Stomach smooth muscle (tissue), 2 donors: ENCODE measurements around the gene CCNL2.
"Not testable (repeated sequence)": the region's sequence is repeated elsewhere in the genome, so short reads cannot be mapped to it uniquely, and the experiment has no call there.

ENCODE experiments used
- H3K27ac ChIP-seq: one replicate; pipeline ENCODE4 v1.7.0; 2013; ENCODE audit warnings: mild to moderate bottlenecking, low read length, inconsistent platforms
- H3K27me3 ChIP-seq, 2 donors: one replicate each; pipeline ENCODE4 v1.7.0; 2013; ENCODE audit warnings: low read length in 2 of 2; ENCODE audit not compliant: insufficient read depth in 2 of 2, control insufficient read depth in 1 of 2
- H3K36me3 ChIP-seq, 2 donors: one replicate each; pipeline ENCODE4 v1.7.0; 2013; ENCODE audit warnings: low read length in 2 of 2; ENCODE audit not compliant: control insufficient read depth in 2 of 2, insufficient read depth in 2 of 2
- H3K4me1 ChIP-seq: one replicate; pipeline ENCODE4 v1.7.0; 2013; ENCODE audit warnings: low read length; ENCODE audit not compliant: control insufficient read depth, insufficient read depth
- H3K4me3 ChIP-seq, 2 donors: one replicate each; pipeline ENCODE4 v1.7.0; 2013; ENCODE audit warnings: low read length in 2 of 2
- H3K9ac ChIP-seq, 2 donors: one replicate each; pipeline ENCODE4 v1.7.0; 2013; ENCODE audit warnings: low read length in 2 of 2, mild to moderate bottlenecking in 1 of 2
- H3K9me3 ChIP-seq, 2 donors: one replicate each; pipeline ENCODE4 v1.7.0; 2013; ENCODE audit warnings: low read length in 2 of 2; ENCODE audit not compliant: control insufficient read depth in 2 of 2
- donor health status: healthy.
- donor health status: Pancreatic carcinoma.

The CCNL2 gene

DNA sequence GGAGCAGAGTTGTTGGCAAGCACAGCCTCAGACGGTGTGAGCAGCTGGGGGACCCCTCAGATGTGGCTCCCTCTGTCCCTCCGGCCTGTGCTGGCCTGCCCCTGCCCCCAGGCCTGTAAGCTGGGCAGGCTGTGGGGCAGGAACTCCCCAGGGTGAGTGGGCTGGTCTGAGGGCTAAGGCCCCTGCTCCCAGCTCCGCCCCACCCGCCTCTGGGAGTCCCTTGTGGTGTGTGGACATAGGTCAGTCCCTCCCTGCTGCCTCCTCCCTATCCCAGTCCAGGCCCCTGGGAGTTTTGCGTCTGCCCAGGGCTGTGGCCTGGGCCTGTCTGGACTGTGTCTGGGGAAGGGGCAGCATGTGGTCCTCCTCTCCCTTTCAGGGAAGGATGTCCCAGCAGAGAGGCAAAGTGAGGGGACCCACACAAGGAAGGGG, 32.7 kb upstream of the CCNL2 start:
- Histone ChIP-seq H3K4me1 (peaks cover 72% of the 10 kb centered on the region), H3K27me3 (no peaks in the 10 kb centered on the region), H3K27ac (peak overlapping the region; percentile 99), H3K9me3 (no peaks in the 10 kb centered on the region), H3K9ac (peak overlapping the region; percentile 51 to 63), H3K36me3 (no peaks in the 10 kb centered on the region), H3K4me3 (no peak overlapping the region)

DNA sequence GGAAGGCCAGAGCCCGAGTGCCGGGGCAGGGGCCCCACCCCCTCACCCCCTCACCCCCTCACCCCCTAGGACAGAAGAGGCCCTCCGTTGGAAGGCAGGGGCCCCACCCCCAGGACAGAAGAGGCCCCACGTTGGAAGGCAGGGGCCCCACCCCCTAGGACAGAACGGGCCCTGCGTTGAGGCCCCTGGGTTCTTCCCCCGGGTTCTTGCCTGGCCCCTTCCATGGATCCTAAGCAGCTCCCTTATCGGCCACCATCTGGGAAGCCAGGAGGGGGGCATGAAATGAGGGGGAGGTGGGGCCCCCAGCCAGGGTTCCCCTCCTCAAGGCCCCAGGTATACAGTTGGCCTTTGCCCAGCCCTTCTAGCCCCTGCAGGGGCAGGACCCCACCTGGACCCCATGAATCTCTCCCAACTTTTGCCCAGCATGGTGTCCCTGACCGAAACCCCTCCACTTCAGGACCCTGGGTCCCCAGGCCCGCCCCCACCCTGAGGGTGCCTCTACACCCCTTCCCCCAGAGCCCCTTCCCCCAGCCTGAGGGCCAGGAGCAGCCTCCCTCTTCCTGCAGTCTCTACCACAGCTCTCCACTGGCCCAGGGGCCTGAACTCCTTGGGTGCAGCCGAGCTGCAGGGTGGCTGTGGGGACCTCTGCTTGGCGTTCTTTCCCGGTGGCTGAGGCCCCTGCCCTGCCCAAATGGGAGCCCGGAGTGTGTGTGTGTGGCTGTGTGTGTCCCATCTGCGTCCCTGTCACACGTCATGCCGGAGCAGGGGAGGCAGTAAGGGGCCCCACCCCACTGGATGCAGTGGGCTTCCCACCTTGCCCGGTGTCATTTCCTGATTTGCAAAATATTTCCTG, 32.1 kb upstream of the CCNL2 start:
- Histone ChIP-seq H3K27me3 (no peaks in the 10 kb centered on the region), H3K9ac (peak overlapping the region; percentile 51 to 63), H3K4me1 (peaks cover 65% of the 10 kb centered on the region), H3K27ac (peak overlapping the region; percentile 99), H3K9me3 (no peaks in the 10 kb centered on the region), H3K36me3 (no peaks in the 10 kb centered on the region), H3K4me3 (no peak overlapping the region)

- Histone ChIP-seq H3K36me3 (no peaks in the 10 kb centered on the region), H3K27ac (peak overlapping the region; percentile 99), H3K4me3 (peak overlapping the region in 1 of 2 donors; percentile 44), H3K27me3 (no peaks in the 10 kb centered on the region), H3K4me1 (peaks cover 59% of the 10 kb centered on the region), H3K9me3 (no peaks in the 10 kb centered on the region), H3K9ac (peak overlapping the region; percentile 63 to 64)
These were observed 31.2 kb upstream of the CCNL2 start for GRCh38 chr1:1430114-1430982.

GRCh38 chr1:1429671-1430073, 30.5 kb upstream of the CCNL2 start:
- Histone ChIP-seq H3K27me3 (no peaks in the 10 kb centered on the region), H3K4me1 (peaks cover 52% of the 10 kb centered on the region), H3K27ac (peak overlapping the region; percentile 99)

DNA sequence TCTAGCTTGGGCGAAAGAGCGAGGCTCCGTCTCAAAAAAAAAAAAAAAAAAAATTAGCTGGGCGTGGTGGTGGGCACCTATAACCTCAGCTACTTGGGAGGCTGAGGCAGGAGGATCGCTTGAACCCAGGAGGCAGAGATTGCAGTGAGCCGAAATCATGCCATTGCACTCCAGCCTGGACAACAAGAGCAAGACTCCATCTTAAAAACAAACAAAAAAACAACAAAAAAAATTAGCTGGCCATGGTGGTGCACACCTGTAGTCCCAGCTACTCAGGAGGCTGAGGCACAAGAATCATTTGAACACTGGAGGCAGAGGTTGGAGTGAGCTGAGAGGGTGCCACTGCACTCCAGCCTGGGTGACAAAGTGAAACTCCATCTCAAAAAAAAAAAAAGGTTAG, 29.8 kb upstream of the CCNL2 start:
- H3K27ac ChIP-seq, H3K36me3 ChIP-seq, H3K27me3 ChIP-seq, H3K9ac ChIP-seq, H3K4me3 ChIP-seq, H3K9me3 ChIP-seq: not testable (repeated sequence)
- H3K4me1 ChIP-seq = peaks cover 45% of the 10 kb centered on the region

More at GRCh38 chr1:1429671-1430073, 30.5 kb upstream of the CCNL2 start:
- Histone ChIP-seq H3K36me3 (no peaks in the 10 kb centered on the region), H3K4me3 (peak overlapping the region in 1 of 2 donors; percentile 22), H3K9ac (peak overlapping the region in 1 of 2 donors; percentile 63), H3K9me3 (no peaks in the 10 kb centered on the region)

GRCh38 chr1:1428174-1428573, 29.0 kb upstream of the CCNL2 start:
- H3K4me3 ChIP-seq = no peak overlapping the region
- H3K9me3 ChIP-seq = no peaks in the 10 kb centered on the region
- H3K27ac ChIP-seq = no peak overlapping the region
- H3K36me3 ChIP-seq = no peaks in the 10 kb centered on the region
- peaks cover 38% of the 10 kb centered on the region for H3K4me1 ChIP-seq
- H3K27me3 ChIP-seq = no peaks in the 10 kb centered on the region
- H3K9ac ChIP-seq = no peak overlapping the region

DNA sequence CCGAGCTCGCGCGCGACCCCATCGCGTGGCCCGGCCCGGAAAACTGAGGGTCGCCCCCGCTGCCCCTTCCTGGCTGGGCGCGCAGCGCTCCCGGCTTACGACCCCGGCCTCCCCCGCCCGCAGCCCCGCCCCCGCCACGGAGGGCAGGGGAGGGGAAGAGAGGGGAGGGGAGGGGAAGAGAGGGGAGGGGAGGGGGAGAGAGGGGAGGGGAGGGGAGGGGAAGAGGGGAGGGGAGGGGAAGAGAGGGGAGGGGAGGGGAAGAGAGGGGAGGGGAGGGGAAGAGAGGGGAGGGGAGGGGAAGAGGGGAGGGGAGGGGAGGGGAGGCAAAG, 28.6 kb upstream of the CCNL2 start:
- Histone ChIP-seq H3K27ac (no peak overlapping the region), H3K9ac (no peak overlapping the region), H3K27me3 (no peaks in the 10 kb centered on the region), H3K4me3 (peak overlapping the region in 1 of 2 donors; percentile 44), H3K9me3 (no peaks in the 10 kb centered on the region), H3K36me3 (no peaks in the 10 kb centered on the region), H3K4me1 (peaks cover 34% of the 10 kb centered on the region)

DNA sequence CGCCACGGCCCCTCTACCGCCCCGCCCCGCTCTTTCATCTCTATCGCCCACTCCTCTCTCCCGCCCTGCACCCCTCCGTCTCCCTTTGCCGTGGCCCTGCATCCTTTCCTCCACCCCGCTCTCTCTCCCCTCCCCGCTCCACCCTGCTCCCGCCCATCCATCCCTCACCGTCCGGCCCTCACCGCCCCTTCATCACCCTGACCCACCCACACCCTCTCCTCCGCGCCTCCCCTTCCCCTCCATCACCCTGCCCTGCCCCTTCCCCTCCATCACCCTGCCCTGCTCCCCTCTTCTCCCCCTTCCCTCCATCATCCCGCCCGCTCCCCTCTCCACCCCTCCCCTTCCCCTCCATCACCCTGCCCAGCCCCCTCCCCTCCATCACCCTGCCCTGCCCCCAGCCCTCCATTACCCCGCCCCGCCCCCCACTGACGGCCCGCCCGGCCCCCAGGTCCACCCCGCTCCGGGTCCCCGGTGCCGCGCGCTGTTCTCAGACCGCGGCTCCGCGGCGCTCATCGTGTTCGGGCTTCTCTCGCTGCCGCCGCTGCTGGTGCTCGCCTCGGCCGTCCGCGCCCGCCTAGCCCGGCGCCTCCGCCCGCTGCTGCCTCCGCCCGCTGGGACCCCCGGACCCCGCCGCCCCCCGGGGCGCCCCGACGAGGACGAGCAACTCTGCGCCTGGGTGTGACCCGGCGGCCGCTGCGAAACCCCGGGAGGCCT, 28.1 kb upstream of the CCNL2 start:
- no peaks in the 10 kb centered on the region for H3K27me3 ChIP-seq
- H3K4me3 ChIP-seq = peak overlapping the region in 1 of 2 donors; percentile 44
- H3K27ac ChIP-seq = no peak overlapping the region
- H3K4me1 ChIP-seq = peaks cover 28% of the 10 kb centered on the region
- no peaks in the 10 kb centered on the region for H3K36me3 ChIP-seq
- no peak overlapping the region for H3K9ac ChIP-seq
- no peaks in the 10 kb centered on the region for H3K9me3 ChIP-seq

DNA sequence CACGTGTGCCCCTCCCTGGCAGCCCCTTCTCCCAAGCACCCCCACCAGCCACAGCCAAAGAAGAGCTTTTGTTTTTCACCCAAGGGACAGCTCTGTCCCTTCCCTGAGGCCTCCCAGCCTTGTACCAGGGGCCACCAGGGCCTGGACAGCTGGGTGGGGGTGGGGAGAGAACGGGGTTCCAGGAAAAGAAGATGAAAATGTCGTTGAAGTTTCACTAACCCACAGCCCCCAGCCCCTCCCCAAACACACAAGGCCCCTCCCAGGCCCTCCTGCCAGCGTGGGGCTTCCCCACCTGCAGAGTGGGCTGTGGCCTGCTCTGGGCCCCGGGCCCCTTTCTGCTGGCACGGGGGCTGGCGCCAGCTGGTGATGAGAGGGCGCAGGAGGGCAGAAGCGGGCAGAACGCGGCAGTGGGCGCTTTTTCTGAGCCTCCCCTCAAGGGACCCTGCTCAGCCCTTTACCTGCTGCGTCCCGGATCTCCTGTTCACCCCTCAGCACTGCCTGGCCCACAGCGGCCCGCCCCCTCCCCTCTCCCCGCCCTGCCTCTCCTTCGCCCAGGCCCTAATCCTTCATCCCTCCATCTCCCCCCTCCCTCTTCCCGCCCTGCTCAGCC, 27.5 kb upstream of the CCNL2 start:
- H3K27ac ChIP-seq = no peak overlapping the region
- no peaks in the 10 kb centered on the region for H3K27me3 ChIP-seq
- no peak overlapping the region for H3K9ac ChIP-seq

More for the DNA sequence above, 27.5 kb upstream of the CCNL2 start:
- H3K4me3 ChIP-seq = no peak overlapping the region
- no peaks in the 10 kb centered on the region for H3K36me3 ChIP-seq
- peaks cover 22% of the 10 kb centered on the region for H3K4me1 ChIP-seq
- no peaks in the 10 kb centered on the region for H3K9me3 ChIP-seq
